ENCODE measurements around the gene RASD2.
"Not testable (repeated sequence)": the region's sequence is repeated elsewhere in the genome, so short reads cannot be mapped to it uniquely, and the experiment has no call there.

RASD2 gene, protein sequence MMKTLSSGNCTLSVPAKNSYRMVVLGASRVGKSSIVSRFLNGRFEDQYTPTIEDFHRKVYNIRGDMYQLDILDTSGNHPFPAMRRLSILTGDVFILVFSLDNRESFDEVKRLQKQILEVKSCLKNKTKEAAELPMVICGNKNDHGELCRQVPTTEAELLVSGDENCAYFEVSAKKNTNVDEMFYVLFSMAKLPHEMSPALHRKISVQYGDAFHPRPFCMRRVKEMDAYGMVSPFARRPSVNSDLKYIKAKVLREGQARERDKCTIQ

DNA sequence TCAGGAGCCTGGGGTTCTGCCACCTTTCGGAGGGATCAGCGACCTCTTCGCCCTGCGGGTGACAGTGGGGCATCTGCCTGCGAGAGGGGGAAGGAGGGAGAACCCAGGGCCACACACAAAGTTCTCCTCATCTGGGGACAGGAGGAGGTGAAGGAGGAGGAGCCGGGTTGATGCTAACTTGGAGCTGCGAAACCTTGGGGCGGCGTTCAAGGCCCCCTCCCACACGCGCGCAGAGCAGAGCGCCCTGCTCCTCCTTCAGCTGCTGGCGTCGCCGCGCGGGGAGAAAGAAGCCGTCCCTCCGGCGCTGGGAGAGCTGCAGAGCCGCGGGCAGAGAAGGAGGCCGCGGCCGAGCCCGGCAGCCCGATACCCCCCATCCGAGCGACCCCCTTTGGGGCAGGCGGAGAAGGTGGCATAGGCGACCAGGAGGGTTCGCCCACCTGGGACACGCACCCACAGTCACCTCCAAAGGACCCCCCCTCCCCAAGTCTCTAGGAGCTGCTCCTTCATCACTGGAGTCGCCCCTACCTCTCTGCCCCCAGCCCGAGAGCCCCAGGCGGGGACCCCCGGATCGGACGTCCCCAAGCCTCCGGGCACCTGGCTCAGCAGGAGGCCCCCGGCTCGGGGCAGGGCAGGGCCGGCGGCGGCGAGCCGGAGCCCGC is at the start of gene RASD2:
Gene RASD2, plus strand, starts transcription at position 237 of the 659 bp plus-strand sequence. CDS start 5,979 bp downstream, outside the sequence.
- DNase-seq = peak; percentile 15

DNA sequence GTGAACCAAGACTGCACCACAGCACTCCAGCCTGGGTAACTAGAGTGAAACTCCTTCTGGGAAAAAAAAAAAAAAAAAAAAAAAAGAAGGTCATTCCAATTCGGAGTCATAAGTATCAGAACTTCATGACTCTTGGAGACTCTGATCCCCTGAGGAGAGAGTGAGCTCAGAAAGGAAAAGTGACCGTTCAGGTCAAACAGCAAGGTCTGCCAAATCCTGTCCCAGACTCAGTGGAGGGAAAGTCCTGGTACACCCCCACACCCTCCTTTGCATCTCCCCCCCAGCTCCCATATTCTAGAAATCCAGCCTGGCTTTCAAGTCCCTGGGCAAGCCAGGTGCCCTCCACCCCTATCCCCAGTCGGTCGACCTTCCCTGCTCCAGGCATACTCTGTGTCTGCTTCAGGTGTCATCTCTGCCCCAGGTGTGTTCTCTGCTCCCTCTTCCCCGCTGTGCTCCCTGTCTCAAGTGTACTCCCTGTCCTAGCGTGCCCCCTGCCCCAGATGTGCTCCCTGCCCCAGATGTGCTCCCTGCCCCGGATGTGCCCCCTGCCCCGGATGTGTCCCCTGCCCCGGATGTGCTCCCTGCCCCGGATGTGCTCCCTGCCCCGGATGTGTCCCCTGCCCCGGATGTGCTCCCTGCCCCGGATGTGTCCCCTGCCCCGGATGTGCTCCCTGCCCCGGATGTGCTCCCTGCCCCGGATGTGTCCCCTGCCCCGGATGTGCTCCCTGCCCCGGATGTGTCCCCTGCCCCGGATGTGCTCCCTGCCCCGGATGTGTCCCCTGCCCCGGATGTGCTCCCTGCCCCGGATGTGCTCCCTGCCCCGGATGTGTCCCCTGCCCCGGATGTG is 49.3 kb upstream of the RASD2 start:
- DNase-seq = not testable (repeated sequence)

DNA sequence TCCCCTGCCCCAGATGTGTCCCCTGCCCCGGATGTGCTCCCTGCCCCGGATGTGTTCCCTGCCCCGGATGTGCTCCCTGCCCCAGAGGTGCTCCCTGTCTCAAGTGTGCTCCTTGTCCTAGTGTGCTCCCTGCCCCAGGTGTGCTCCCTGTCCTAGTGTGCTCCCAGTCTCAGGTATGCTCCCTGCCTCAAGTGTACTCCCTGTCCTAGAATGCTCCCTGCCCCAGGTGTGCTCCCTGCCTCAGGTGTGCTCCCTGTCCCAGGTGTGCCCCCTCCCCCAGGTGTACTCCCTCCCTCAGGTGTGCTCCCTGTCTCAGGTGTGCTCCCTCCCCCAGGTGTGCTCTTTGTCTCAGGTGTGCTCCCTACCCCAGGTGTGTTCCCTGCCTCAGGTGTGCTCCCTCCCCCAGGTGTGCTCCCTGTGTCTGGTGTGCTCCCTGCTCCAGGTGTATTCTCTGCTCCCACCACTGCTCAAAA is 48.7 kb upstream of the RASD2 start:
- no peak for DNase-seq

DNA sequence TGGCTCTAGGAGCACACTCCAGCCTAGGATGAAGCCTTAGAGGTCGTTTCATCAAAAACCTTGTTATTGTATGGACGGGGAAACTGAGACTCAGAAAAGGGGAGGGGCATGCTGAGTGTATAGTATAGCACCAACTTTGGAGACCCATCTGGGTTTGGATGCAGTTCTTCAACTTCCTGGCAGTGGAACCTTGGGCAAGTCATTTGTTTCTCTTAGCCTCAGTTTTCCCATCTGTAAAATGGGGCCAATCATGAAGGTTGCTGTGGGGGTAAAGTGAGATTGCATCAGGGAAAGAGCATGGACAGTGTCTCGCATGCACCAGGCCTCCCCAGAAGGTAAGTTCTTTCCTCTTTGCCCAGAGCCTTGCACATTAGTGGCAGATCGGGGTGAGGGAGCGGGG is 47.6 kb upstream of the RASD2 start:
- no peak for DNase-seq

DNA sequence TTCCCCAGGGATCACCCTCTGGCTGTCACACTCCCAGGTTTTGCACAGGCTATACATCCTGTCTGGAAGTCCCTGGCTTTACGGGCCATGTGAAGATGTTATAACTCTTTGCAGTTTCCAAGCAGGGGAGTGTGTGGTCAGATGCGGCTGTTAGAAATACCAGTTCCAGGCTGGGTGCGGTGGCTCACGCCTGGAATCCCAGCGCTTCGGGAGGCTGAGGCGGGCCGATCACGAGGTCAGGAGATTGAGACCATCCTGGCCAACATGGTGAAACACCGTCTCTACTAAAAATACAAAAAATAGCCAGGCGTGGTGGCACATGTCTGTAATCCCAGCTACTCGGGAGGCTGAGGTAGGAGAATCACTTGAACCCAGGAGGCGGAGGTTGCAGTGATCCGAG is 44.9 kb upstream of the RASD2 start:
- not testable (repeated sequence) for DNase-seq

DNA sequence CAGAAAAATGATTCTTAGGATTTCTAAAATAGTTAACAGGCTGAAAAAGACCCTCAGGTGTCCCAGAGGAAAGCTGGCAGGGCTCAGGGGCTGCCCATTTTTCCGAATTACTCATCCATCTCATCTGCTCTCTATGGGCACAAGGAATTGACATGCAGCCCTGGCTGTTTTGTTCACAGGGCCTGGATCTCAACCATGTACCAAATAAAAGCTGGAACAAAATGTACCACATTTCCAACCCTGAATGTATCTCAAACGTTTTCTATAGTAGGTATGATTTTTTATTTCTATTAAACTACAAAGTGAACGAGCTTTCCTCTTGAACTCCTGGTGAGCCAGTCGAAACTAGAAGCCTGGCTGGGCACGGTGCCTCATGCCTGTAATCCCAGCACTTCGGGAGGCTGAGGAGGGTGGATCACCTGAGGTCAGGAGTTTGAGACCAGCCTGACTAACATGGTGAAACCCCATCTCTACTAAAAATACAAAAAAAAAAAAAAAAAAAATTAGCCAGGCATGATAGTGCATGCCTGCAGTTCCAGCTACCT is 43.8 kb upstream of the RASD2 start:
- DNase-seq = no peak

DNA sequence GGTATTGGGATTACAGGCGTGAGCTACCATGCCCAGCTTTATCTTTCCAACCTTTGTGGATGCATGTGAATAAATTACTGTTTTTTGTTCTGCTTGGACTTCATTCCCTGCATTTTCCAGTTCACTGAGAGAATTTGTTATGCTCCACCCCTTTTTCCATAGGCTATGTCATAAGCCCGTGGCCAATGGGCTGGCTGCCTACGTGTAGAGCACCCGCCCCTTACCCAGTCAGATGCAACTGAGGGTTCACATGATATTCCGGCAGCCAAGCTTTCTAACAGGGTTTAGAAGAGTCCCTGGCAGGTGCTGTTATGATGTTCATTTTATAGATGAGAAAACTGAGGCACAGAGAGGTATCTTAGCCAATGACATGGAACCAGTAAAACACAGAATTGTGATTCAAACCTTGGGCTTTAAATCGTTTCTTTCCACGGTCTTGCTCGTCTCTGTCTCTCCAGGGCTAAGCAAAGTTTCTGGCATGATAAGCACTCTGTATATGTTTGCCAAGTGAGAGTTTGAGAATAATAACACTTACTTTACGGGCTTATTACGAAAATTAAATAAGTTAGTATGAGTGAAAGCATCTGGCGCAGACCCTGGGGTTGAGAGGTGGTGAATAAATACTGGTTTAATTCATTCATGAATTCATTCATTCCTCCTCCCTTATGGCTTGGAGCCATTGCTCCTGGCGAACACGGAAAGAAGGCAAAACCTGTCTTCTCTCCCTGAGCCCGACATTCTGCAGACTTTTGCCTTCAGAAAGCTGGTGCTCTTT is 42.4 kb upstream of the RASD2 start:
- no peak for DNase-seq

DNA sequence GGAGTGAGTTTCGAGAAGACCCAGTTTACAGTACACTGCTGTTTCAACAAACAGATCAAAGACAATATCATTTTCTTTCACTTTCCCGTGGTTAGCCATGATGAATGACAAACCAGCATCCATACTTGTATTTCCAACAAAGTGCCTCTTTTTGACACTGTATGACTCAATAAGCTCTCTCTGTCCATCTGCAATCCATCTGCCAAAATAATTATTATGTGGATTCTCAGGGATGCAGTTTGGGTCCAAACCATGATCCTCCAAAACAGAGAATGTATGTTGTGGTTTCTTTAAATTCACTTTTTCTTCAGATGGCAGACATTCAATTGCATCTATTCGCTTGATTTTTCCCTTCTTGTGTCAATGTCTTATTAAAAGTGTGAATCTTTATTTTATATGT is 37.8 kb upstream of the RASD2 start:
- no peak for DNase-seq

DNA sequence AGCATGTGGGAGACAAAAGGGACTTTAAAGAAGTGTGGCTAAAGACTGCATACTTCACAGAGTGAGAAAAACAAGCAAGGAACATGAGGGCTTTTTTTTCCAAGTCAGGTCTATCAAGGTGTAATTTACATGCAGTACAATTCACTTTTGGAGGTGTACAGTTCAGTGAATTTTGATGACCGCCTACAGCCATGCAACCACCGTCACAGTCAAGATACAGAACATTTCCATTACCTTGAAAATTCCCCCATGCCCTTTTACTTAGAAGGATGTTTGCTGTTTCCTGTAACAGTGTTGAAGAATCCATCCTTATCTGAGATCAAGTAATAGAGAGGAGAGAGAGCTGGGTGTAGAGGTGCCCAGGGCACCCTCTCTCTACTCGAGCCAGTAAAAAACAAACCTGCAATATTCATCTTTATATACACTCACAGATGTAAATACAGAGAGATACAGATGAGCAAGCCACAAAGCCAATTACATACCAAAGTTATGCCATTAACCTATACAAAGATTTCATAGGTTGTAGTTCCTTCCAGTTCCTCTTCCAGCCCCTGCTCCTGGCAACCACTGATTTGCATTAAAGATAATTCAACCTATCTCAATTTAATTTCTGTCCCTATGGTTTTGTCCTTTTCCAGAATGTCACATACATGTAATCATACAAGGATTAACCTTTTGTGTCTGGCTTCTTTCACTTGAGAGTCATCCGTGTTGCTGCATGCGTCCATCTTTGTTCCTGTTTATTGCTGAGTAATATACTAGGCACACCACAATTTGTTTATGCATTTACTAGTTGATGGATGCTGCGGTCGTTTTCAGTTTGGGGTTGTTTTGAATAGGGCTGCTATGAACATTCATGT is 35.0 kb upstream of the RASD2 start:
- DNase-seq = no peak

DNA sequence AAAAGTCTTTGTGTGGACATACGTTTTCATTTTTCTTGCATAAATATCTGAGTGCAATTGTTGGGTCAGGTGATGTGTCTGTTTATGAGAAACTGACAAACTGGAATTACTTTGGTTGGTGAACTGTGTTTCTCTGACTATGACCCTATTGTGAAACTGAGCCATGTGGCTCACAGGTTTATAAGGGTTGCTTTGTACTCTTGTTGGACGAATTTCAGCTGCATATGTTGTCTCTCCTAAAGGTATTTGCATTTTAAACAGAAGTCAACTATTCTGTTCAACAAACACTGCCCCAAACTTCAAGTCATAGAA is 34.4 kb upstream of the RASD2 start:
- no peak for DNase-seq

DNA sequence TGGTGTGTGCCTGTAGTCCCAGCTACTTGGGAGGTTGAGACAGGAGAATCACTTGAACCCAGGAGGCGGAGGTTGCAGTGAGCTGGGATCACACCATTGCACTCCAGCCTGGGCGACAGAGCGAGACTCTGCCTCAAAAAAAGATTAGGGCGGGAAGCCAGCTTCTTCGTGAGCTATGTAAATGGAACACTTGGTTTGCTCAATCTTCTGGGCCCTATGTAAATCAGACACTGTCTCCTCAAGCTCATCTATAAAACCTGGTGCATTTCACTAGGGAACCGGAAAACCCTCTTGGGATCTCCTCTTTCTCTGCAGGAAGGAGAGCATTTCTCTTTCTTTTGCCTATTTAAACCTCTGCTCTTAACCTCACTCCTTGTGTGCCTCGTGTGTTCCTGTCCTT is 32.8 kb upstream of the RASD2 start:
- DNase-seq = not testable (repeated sequence)

DNA sequence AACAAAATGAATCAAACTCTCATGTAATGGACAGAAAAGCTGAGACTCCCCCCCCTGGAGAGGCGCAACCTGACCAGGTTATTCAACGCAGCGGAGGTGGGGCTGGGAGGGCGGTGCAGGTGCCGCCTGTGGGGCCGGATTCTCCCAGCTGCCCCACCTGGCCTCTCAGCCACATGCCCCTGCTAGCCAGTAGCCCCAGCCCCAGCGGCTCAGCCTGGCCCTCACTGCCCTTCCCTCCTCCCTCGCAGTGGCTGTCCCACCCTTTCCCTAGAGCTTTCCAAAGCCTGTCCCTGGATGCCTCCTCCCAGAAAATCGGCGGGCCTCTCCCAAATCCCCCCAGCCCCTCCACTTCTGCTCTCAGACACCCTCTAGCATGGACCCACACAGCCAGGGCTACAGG is 31.2 kb upstream of the RASD2 start:
- DNase-seq = no peak

DNA sequence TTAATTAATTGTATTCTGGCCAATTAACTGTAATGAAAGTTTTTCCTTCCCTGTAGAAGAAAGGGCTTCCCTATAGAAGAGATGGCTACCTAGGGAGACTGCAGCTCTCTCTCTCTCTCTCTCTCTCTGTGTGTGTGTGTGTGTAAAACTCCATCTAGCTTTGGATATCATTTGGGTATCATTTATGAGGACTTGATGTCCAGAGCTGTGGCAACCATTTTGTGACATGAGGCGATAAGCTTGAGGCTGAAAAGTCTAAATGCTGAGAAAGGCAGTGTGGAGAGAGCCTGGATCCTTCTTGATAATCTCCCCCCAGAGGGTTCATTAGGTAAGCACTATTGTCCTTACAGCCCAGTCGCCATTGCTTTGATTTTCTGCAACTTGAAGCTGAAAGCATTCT is 30.7 kb upstream of the RASD2 start:
- DNase-seq = no peak

DNA sequence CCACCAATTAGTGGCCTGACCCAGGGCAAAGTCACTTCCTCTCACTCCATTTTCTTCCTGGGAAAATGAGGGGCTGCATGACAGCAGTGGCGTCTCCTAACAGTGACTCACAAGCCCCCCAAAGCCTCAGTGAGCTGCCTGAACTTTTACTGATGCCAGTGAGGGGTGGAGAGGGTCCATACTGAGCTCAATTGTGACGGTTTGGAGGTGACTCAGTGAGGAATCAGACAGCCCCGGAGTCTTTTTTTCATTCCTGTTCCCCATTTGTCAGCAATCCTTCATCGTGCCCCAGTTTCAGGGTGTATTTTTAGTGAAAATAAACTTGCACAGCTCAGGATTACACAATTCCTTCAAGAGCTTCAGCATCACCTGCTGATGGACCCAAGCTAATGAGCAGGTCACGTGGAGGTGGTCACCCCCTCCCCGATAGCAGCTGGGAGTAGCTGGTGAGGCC is 30.1 kb upstream of the RASD2 start:
- no peak for DNase-seq

DNA sequence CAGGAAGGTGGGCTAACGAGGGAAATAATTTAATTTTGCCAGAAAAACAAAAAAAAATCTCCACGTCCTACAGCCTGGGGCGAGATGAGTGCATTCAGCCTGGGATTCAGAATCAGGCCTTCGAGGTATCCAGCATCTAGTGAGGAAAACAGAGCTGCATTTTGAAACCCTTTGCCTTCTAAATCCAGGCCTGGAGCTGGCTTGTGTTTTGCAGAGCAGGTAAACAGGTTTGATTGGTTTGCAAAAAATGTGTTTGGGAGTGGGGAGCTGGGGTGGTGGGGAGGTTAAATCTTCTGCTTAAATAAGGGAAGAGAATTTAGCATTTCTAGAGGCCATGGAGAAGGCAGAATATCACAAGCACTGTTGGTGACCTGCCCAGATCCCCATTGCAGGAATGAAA is 29.7 kb upstream of the RASD2 start:
- no peak for DNase-seq

DNA sequence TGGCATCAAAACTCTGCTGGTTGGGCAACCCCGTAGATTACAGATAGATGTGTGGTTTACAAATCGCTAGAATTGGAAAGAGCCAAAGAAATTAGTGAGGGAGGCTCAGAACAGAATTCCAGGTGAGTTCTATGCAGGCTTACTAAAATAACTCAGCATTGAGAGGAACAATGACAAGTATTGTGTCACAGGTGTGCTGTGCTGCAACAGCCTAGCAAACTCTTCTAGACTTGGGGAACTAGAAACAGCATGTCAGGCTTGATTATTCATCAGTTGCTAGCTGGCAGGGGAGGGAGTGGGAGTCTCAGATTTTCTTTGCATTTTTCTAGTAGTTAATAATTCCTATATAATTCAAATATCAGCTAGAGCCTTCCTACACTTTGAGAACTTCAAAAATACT is 26.3 kb upstream of the RASD2 start:
- no peak for DNase-seq

DNA sequence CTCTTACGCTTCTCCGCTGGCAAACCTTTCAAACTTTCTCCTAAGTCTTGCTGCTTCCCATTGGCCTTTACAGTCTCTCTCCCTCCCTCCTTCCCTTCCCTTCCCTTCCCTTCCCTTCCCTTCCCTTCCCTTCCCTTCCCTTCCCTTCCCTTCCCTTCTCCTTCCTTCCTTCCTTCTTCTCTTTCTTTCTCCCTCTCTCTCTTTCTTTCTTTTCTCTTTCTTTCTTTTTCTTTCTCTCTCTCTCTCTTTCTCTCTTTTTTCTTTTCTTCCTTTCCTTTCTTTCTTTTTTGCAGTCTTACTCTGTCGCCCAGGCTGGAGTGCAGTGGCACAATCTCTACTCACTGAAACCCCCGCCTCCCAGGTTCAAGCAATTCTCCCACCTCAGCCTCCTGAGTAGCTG is 24.7 kb upstream of the RASD2 start:
- DNase-seq = not testable (repeated sequence)

DNA sequence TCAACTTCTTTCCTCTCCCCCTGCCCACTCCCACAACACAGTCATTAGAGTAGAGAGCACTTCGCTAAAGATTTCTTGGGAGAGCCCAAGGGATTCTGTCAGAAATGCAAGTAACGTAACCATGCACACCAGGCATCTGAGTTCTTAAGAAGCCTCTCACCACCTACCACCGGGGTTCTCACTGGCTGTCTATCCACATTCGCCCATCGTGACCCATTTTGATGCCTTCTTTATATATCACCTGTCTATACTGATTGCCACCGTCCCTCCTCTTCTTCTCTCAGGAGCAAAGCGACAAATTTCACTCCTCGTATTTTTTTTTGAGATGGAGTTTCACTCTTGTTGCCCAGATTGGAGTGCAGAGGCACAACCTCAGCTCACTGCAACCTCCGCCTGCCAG is 23.9 kb upstream of the RASD2 start:
- no peak for DNase-seq

DNA sequence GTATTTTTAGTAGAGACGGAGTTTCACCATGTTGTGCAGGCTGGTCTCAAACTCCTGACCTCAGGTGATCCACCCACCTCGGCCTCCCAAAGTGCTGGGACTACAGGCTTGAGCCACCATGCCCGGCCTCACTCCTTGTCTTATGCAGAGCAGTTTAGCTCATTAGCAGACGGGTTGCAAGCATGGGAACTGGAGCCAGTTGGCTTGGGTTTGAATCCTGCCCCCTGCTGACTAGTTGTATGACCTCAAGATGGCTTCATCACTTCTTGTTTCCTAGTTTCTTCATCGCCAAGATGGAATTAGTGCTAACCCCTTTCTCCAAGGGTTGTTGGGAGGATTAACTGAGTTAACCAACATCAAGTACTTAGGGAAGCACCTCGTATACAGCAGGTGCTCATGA is 23.4 kb upstream of the RASD2 start:
- no peak for DNase-seq

DNA sequence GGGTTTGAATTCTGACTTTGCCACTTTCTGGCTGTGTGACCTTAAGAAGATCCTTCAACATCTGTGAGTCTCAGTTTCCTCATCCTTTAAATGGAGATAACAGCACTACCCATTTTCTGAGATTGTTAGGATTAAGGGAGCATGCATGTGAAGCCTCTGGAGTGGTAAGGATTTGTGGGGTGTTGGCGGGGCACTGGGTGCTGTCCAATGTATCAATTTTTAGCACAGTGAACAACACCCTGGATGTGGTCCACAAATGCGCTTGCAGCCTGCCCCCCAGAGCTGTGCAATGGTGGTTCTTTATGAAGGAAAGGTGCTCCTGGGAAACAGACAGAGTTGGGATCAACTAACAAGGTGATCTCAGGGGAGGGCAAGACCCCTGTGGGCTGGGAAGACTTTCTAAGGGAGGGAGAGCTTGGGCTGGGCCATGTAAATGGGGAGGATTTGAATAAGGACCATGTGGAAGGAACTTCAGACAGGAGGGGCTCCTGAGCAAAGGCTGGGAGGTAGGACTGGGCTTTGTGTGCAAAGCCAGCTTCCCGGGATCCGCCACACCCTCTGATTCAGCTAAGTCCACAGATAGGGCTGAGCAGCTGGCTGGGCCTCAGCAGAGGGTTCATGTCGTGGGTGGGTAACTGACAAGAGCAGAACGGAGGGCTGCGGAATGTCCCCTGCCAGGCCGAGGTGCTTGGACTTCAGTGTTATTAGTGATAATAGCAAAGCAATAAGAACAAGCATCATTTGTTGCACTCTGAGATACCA is 22.7 kb upstream of the RASD2 start:
- DNase-seq = no peak

DNA sequence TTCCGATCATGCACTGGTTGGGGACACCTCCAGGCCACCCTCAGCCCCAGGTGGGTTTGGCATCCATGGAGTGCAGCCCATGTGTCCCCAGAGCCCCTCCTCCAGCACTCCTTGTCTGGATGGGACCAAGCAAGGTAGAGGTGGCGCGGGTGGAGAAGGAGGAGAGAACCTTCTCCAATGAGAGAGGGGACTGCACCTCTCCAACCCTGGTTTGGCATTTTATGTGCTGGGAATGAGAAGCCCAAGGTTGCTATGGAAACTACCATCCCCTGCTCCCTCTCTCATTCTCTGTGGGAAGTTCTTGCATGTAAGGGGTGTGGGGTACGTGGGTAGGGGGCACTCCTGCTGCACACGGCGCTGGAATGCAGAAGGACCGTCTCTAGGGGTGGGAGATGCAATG is 21.8 kb upstream of the RASD2 start:
- no peak for DNase-seq

All from CD4-positive, alpha-beta T cell treated with Interleukin-4 for 4 hours (primary cell).